Suprapubic skin (tissue), 4 donors: ENCODE results near the gene CYP2W1.

Experiments
- CTCF ChIP-seq, 2 donors: fragments of 200-600 bp in 1 of 2; fragments of 450-650 bp in 1 of 2; sonication (generic) in 1 of 2; IDR thresholded peaks; one replicate each; pipeline ENCODE4 v1.5.1; 2016 to 2019; ENCODE audit warnings: antibody characterized with exemption in 2 of 2, mild to moderate bottlenecking in 1 of 2, moderate library complexity in 1 of 2
- POLR2A ChIP-seq, 2 donors: fragments of 450-650 bp; IDR thresholded peaks; one replicate each; pipeline ENCODE4 v1.6.1; 2017; ENCODE audit warnings: antibody characterized with exemption in 2 of 2, mild to moderate bottlenecking in 2 of 2, moderate library complexity in 2 of 2
- POLR2AphosphoS5 ChIP-seq, 3 donors: sonication (generic); formaldehyde crosslinking; IDR thresholded peaks; one replicate each; pipeline ENCODE4 v1.6.1; 2017; ENCODE audit warnings: antibody characterized with exemption in 3 of 3

DNA sequence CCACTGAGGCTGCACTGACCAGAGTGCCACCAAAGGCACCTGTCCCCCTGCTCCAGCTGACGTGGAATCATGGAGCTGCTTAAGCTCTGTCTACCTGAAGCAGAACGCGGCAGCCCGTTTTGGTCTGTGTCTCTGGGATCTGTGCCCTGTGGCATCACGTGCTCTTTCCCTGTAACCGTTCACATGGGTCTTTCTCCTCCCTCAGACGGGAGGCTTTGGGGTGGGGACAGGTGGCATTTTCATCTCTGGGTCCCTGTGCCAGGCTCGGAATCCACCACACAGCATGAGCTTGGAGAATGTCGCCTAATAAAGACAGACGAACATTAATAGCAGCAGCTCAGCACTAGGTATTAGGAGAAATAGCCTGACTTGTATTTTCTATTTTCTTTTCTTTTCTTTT lies 26.9 kb upstream of the CYP2W1 start:
- TF ChIP-seq CTCF (IDR thresholded peaks at IDR 0.05) (no peak), POLR2A (IDR thresholded peaks at IDR 0.05) (no peak), POLR2AphosphoS5 (IDR thresholded peaks at IDR 0.05) (no peak)
